Measurements from ENCODE around the gene CERK. TPM values are rescaled to one million over a fixed set of nuclear protein-coding genes. Genes with fewer than 3 reads are reported as not detected.

The CERK gene
- polyA plus RNA-seq, 1 of the 3 experiments (the other 2 are of a cell fraction), result 32.6 TPM

DNA sequence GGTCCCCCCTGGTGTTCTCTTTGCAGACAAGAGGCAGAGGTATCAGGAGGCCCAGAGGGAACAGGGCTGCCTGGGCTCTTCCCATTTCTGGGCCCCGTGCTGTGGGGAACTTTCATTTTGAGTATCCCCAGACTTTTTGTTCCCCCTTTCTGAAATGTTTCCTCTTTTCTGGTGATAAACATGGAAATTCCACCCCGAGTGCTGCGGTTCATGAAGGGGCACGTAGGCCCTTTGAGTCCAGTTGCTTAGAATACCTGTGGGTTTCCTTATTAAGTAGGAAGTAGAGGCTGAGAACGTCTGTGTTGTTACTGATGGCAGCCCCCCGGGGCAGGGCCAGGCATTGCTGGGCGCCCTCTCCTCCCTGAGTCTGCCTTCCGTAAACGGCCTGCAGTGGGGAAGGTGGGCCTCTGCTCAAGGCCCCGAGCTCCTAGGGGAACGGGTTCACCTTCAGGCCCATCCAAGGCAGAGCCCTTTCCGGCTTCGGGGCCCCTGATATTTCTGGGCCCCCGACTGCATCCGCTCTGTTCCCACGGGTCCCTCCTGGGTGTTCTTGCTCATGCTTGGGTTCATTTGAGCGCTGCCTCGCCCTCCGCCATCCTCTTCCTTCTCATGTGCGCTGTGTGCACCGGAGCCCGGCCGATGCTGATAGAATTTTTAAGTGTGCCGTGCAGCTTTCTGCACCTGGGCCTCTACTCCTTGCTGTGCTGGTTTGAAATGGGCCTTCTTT is 36.4 kb upstream of the CERK start:
- H3K79me2 ChIP-seq (ENCODE audit: insufficient read depth), result peaks cover 81% of the 10 kb centered on the region
- no peak overlapping the region for H3K9ac ChIP-seq

GRCh38 chr22:46773076-46773475 is 35.0 kb upstream of the CERK start:
- no peak for DNase-seq
- H3F3A ChIP-seq (replicated peaks; ENCODE audit: insufficient read depth), result no peaks in the 10 kb centered on the region
- no peak overlapping the region for H3K9ac ChIP-seq
- CTCF ChIA-PET, result interaction anchor here (1.1 to 1.6 kb wide), 4 partner anchors 8 to 209 kb away, joined by 3 to 7 read pairs (median 4); no protein-coding TSS in a partner anchor
- H3K27ac ChIP-seq (ENCODE audit: low read depth in 2 of 2, low read length in 1 of 2), result no peak overlapping the region
- WGBS (ENCODE audit: low lambda C conversion rate), result 88% methylated on average over 10 of the region's 10 CpGs
- H3K4me1 ChIP-seq (ENCODE audit: control insufficient read depth in 1 of 2, insufficient read depth in 2 of 2, low read depth in 1 of 2, low read length in 1 of 2), result peaks cover 2 to 4% of the 10 kb centered on the region in 2 experiments; a peak in 1 of 4 replicates
- H3K4me2 ChIP-seq, result no peak overlapping the region
- peaks cover 0 to 3% of the 10 kb centered on the region in 2 experiments for H3K36me3 ChIP-seq (replicated peaks in 1 of 2; ENCODE audit: control insufficient read depth in 1 of 2, insufficient read depth in 2 of 2, low read length in 1 of 2)
- POLR2A ChIA-PET, result no interaction called here
- H4K20me1 ChIP-seq (ENCODE audit: insufficient read depth), result peaks cover 38% of the 10 kb centered on the region
- no peaks in the 10 kb centered on the region for H3K9me2 ChIP-seq
- H3K4me3 ChIP-seq (ENCODE audit: low read depth in 2 of 2, low read length in 1 of 2), result no peak overlapping the region
- H3K9me3 ChIP-seq, result no peaks in the 10 kb centered on the region
- H2AFZ ChIP-seq (ENCODE audit: low read depth), result no peak overlapping the region
- peaks cover 87% of the 10 kb centered on the region for H3K79me2 ChIP-seq (ENCODE audit: insufficient read depth)
- no peaks in the 10 kb centered on the region for H3K27me3 ChIP-seq (ENCODE audit: insufficient read depth)
- no peak for TF ChIP-seq ELF1 (IDR thresholded peaks at IDR 0.05)
- TF ChIP-seq NRF1 (IDR thresholded peaks at IDR 0.05; ENCODE audit: low read depth, low read length), result no peak
- no peak for TF ChIP-seq RAD21 (IDR thresholded peaks at IDR 0.05; ENCODE audit: low read length)
- TF ChIP-seq RFX5 (IDR thresholded peaks at IDR 0.05; ENCODE audit: low read length), result no peak
- no peak for TF ChIP-seq CTCF (IDR thresholded peaks at IDR 0.05)
- no peak for TF ChIP-seq FOXJ3 (CRISPR knock-in tag; IDR thresholded peaks at IDR 0.05)
- TF ChIP-seq NFIC (IDR thresholded peaks at IDR 0.05; ENCODE audit: borderline replicate concordance), result no peak
- no peak for TF ChIP-seq FOSL2 (IDR thresholded peaks at IDR 0.05; ENCODE audit: borderline replicate concordance, low read depth)

More for the DNA sequence above, 36.4 kb upstream of the CERK start:
- Histone ChIP-seq H3K9me2 (no peaks in the 10 kb centered on the region), H3K36me3 (replicated peaks in 1 of 2; ENCODE audit: control insufficient read depth in 1 of 2, insufficient read depth in 2 of 2, low read length in 1 of 2) (peaks cover 0 to 3% of the 10 kb centered on the region in 2 experiments), H4K20me1 (ENCODE audit: insufficient read depth) (peaks cover 44% of the 10 kb centered on the region), H3K9me3 (no peaks in the 10 kb centered on the region), H3K27me3 (ENCODE audit: insufficient read depth) (no peaks in the 10 kb centered on the region), H3K27ac (ENCODE audit: low read depth in 2 of 2, low read length in 1 of 2) (no peak overlapping the region; a peak in 1 of 4 replicates), H3K4me1 (ENCODE audit: control insufficient read depth in 1 of 2, insufficient read depth in 2 of 2, low read depth in 1 of 2, low read length in 1 of 2) (peaks cover 2 to 4% of the 10 kb centered on the region in 2 experiments; a peak in 1 of 4 replicates), H2AFZ (ENCODE audit: low read depth) (no peak overlapping the region), H3F3A (replicated peaks; ENCODE audit: insufficient read depth) (no peaks in the 10 kb centered on the region), H3K4me2 (no peak overlapping the region), H3K4me3 (ENCODE audit: low read depth in 2 of 2, low read length in 1 of 2) (no peak overlapping the region)
- CTCF ChIA-PET, result interaction anchor here (0.9 to 1.8 kb wide), 5 partner anchors 9 to 211 kb away, joined by 3 to 7 read pairs (median 4); no protein-coding TSS in a partner anchor
- POLR2A ChIA-PET, result no interaction called here
- TF ChIP-seq RFX5 (IDR thresholded peaks at IDR 0.05; ENCODE audit: low read length) (no peak), MEF2A (IDR thresholded peaks at IDR 0.05; ENCODE audit: borderline replicate concordance, low read depth) (no peak), CTCF (IDR thresholded peaks at IDR 0.05) (no peak), TAF1 (IDR thresholded peaks at IDR 0.05; ENCODE audit: borderline replicate concordance, low read depth, low read length) (no peak)
- WGBS (ENCODE audit: low lambda C conversion rate), result 91% methylated on average over 18 of the region's 24 CpGs
- DNase-seq, result no peak
